Activated CD8-positive, alpha-beta memory T cell treated with anti-CD3 and anti-CD28 coated beads, Interleukin-2, amount 50 U/mL, for 1 hour (primary cell): ENCODE results near the gene PRSS56.

ENCODE experiments used
- DNase-seq: peaks from one replicate; pipeline ENCODE4 v3.0.0-alpha.2; 2020; ENCODE audit errors: extremely low read depth

PRSS56 gene

GRCh38 chr2:232486558-232487384 is 33.4 kb upstream of the PRSS56 start:
- DNase-seq, result no peak

- no peak for DNase-seq
Measured at GRCh38 chr2:232487385-232488096, 32.6 kb upstream of the PRSS56 start, which contains the start of gene ECEL1. ECEL1 (minus strand) TSS chr2:232487834; CDS start chr2:232486653, 1,181 bp downstream.

- DNase-seq, result no peak
Measured at GRCh38 chr2:232488097-232488711, 32.0 kb upstream of the PRSS56 start.

- no peak for DNase-seq
Measured at GRCh38 chr2:232488721-232489300, 31.4 kb upstream of the PRSS56 start.

GRCh38 chr2:232489516-232490220 is 30.5 kb upstream of the PRSS56 start:
- no peak for DNase-seq

GRCh38 chr2:232490221-232491138 is 29.7 kb upstream of the PRSS56 start:
- DNase-seq, result no peak

- DNase-seq, result no peak
Measured at GRCh38 chr2:232491139-232491780, 28.9 kb upstream of the PRSS56 start.

- no peak for DNase-seq
Measured at GRCh38 chr2:232492236-232492848, 27.8 kb upstream of the PRSS56 start.

GRCh38 chr2:232492963-232493700 is 27.1 kb upstream of the PRSS56 start:
- DNase-seq, result no peak

- DNase-seq, result no peak
Measured at GRCh38 chr2:232493701-232494474, 26.3 kb upstream of the PRSS56 start.

GRCh38 chr2:232494542-232494941 is 25.6 kb upstream of the PRSS56 start:
- DNase-seq, result no peak

- no peak for DNase-seq
Measured at GRCh38 chr2:232495292-232495691, 24.9 kb upstream of the PRSS56 start.

GRCh38 chr2:232496501-232497270 is 23.5 kb upstream of the PRSS56 start:
- DNase-seq, result no peak

GRCh38 chr2:232497348-232497747 is 22.8 kb upstream of the PRSS56 start:
- DNase-seq, result no peak

- DNase-seq, result no peak
Measured at GRCh38 chr2:232498452-232498851, 21.7 kb upstream of the PRSS56 start.

GRCh38 chr2:232501331-232501771 is 18.8 kb upstream of the PRSS56 start:
- DNase-seq, result no peak

- no peak for DNase-seq
Measured at GRCh38 chr2:232501794-232502390, 18.3 kb upstream of the PRSS56 start.
